Measurements from ENCODE around the gene RABL3.
"Not testable (repeated sequence)": the region's sequence is repeated elsewhere in the genome, so short reads cannot be mapped to it uniquely, and the experiment has no call there.

Gene RABL3

DNA sequence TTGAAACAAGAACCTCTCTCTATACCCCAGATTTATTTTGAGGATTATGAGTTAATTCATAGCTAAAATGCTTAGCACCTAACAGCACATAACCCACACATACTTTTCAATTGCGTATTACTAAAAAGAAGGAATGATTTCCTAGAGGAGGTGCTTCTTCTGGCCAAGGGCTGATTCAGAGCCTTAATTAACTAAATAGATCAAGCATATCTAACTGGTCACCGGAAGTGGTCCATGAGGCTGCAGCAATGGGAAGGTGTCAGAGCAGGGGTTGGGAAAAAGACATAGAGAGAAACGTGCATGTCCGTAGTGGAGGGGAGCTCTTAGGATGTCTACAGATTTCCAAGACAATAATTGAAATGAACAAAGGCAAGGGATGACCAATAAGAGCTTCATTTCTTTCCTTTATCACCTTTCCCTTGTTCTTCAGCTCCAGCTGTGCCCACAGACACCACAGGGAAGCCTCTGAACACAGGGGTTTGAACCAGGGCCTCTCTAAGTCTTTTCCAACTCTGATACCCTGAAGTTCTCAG is 60.7 kb downstream of the RABL3 start:
- DNase-seq: no peak

DNA sequence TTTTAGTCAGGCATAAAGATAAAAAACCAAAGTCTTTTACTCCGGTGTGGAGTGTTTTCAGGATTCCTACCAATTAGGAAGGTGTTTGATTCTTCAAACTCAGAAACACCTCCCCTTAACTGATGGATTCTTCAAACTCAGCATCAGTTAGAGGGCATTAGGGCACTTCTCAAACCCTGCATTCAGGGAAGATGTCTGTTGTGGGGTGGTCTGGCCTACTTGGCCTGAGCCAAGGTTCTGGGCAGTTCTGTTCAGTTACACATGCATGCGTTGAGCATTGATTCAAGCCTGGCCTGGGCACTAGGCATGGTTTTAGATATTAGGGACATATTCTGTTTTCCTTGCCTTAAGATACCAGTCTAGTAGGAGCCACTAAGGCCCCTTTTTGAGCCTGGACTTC is 61.3 kb downstream of the RABL3 start:
- DNase-seq: no peak

DNA sequence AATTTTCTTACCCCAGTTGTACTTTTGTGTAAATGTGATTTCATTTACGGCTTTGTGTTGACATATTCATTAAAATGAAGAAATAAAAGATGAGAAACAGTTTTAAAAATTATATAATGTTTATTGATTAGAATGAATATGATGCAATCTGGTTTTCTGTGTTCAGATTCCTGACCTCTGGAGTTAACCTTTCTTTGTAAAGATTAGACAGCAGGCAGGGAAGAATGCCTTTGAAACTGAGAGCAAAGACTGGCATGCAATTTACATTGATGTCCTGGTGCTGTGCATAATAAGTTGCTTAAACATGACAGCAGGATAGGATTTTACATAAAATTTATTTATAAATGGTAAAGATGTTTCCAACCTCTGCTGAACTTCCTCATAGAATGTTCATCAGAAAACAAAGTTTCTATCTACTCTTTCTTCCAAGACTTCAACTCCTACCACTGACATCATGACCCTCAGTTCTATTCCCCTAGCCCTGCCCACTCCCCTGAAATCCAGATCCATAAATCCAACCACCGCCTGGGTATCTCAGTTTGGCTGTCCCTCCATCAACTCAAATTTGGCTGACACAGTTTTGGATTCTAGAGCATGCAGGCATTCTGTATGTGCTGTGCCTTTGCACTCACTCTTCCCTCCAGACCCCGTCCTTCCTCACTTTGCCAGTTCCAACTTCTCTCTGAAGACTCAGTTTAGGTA is 62.0 kb downstream of the RABL3 start:
- DNase-seq: no peak

DNA sequence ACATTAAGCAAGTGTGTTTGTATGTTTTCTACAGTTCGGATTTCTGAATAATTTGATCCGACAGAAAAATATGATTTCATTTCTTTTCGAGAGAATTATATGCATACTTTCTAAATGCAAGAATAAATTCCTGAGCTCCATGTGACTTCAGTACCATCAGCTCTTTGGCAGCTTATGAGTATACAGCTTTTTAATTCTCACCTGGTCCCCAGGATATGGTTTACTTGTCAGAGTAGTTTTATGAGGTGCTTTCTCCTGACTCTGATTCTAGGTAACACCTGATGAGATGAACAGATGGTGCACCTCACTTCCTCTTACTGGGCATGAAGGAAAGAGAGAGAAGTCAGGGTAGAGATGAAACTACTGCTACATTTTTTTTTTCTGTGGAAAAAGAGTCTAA is 63.3 kb downstream of the RABL3 start:
- DNase-seq: no peak

- DNase-seq: no peak
Measured at GRCh38 chr3:120678331-120678947, 63.9 kb downstream of the RABL3 start.

GRCh38 chr3:120677193-120677592 is 65.1 kb downstream of the RABL3 start:
- not testable (repeated sequence) for DNase-seq

DNA sequence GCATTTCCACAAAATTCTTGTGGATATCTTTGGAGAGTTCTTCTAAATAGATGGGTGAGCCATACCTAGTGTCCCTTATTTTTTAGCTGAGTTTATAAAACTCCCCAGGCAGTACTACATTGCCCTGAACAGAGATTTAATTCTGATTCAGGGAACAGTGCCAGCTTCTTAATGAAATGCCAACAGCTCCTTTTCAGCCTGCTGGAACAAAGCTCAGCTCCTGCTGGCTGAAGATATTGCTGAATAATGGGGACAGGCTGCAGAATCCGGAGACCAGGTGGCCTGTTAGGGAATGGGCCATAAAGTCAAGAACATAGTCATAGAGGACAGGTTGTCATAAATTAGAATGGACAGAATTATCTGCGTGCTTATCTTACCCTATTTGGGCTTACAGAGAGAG is 69.2 kb downstream of the RABL3 start:
- no peak for DNase-seq

GRCh38 chr3:120670576-120670975 is 71.7 kb downstream of the RABL3 start:
- DNase-seq: no peak

DNA sequence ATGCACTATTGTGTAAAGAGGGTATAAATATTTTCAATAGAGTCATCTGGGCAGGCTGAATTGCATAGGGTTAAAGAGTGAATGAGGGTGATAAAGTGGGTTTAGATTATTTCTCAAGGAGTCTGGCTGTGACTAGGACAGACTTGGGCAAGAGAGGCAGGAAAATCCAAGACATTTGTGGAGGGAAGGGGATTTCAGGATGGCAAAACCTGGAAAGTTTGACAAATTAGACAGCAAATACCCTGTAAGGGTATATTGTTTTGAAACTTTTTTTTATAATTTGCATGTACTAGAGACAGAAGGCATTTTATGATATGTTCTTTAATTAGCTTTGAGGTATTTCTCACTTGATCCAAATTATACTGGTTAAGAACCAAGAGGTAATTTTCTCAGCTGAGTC is 77.4 kb downstream of the RABL3 start:
- DNase-seq: no peak

- no peak for DNase-seq
Measured at GRCh38 chr3:120661945-120662344, 80.4 kb downstream of the RABL3 start.

- DNase-seq: no peak
Measured at GRCh38 chr3:120661106-120661905, 81.0 kb downstream of the RABL3 start.

DNA sequence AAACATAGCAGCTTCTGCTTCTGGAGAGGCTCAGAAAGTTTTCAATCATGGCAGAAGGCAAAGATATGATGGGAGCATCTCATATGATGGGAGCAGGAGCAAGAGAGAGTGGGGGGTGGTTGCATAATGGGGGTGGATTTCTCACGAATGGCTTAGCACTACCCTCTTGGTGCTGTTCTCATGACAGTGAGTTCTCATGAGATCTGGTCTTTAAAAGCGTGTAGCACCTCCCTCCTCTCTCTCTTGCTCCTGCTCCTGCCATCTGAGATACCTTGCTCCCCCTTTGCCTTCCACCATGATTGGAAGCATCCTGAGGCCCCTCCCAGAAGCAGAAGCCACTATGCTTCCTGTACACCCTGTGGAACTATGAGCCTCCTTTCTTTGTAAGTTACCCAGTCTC is 82.5 kb downstream of the RABL3 start:
- no peak for DNase-seq

DNA sequence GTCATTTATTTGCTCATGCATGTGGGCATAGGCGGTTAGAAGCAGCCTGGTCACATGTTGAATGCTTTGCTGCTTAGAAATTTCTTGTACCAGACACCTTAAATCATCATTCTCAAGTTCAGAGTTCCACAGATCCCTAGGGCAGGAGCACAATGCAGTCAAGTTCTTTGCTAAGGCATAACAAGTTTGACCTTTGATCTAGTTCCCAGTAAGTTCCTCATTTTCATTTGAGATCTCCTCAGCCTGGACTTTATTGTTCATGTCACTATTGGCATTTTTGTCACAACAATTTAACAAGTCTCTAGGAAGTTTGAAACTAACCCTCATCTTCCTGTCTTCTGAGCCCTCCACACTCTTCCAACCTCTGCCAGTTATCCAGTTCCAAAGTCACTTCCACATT is 83.0 kb downstream of the RABL3 start:
- no peak for DNase-seq

DNA sequence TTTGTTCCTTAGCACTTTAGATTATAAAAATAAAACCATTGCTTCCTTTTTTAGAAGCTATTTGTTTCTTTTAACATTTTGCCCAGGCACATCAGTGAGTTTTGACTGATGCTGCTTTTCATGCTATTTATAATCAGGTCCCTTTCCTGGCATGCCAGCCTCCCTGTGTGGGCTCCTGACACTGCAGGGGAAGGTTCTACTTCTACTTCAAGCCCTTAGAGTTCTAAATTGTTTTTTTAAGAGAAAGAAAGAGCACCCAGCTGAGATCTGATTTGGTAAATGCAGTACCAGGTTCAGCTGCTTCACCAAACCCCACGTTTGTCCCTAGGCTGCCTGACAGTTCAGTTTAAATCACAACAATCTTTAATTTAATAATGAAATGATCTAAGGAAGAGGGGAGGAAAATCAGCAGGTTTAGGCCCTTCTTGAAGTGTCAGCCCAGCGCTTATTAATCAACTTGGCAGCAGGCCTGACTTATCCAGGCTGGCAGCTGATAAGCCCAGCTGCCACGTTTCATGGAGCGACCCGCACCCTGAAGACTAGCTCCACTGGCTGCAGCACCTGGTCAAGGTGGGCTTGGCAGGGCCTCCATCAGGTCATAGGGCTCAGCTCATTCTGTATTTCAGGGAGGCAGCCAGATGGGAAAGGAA is 89.3 kb downstream of the RABL3 start:
- DNase-seq: no peak

DNA sequence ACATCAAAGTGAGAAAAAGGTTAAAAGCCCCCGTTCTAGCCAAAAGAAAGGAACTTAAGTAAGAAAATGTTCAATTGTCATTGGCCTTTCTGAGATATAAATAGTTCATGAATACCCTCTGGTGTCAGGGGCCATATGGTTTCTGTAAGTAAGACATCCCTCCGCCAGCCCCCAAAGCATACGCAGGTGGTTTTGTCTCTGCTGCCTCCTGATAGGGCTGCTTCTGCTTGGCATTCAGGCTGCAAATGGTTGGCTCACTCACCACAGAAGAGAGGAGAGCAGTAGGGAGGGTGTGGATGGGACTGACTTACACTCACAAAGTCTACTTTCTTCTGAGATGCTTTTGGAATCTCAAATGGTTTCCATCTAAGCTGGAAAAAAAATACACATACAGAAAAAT is 90.0 kb downstream of the RABL3 start:
- DNase-seq: no peak

DNA sequence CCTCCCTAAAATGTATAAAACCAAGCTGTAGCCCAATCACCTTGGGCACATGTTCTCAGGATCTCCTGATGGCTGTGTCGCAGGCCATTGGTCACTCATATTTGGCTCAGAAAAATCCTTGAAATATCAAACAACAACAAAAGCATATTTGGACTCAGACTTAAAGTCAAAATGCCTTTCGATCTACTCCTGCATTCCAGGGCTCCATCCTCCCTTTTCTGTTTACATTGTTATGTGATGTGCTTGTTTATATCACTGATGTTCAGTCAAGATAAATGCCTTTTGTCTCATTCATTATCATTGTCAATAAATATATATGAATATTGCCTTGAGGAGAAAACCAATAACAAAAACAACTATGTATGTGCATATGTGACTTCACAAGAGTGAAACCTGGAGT is 92.0 kb downstream of the RABL3 start:
- DNase-seq: no peak

DNA sequence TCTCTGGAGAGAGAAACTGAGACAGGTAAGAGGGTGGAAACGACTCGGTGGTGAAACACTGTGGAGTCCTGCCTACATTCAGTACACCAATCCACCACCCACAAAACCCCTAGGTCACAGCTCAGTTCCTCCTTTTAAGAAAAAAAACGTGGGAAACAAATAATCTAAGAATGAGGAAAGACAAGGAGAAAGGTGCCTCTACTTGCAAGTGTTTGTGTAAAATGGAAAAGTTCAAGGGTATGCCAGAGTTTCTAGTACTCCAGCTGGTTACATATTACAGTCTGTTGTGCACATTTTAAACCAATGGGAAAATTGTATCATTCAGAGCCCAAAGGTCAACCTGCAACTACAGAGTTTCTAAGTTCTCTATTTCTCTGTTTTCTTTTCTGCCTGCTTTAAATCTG is 92.5 kb downstream of the RABL3 start:
- DNase-seq: no peak

- no peak for DNase-seq
Measured at GRCh38 chr3:120648290-120648689, 94.0 kb downstream of the RABL3 start.

GRCh38 chr3:120646771-120647432 is 95.4 kb downstream of the RABL3 start:
- no peak for DNase-seq

DNA sequence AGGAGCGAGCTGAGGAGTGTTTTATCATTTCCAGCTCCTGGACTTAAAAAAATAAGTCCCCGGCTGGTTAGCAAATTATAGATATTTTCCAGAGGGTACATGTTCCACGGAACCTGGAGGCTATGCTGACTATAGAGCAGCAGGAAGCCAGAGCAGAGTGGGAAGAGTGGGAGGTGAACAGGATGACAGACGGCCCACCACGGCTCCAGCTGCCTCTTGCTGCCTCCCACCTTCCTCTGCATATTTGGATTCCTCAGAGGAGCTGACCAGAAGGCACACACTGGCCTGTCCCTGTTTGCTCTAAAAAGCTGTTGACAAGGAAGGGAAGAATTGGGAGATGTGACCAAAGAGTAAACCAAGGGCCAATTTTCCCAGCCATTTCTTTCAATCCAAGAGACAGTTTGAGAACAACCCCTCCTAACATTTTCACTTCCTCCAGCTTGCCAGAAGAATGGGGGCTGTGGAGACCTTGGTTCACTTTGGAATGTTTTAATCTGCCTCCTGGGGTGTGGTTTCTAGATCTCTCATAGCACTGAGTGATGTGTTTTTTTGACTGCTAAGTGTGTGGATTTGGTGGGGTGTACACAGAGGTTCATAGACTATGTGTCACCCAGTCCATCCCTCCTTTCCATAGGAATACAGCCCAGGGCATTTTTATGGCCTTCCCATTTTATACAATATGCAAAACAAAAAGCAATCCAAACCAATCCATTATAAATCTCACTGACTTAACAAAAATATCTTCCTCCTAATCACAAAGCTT is 97.1 kb downstream of the RABL3 start:
- no peak for DNase-seq

DNA sequence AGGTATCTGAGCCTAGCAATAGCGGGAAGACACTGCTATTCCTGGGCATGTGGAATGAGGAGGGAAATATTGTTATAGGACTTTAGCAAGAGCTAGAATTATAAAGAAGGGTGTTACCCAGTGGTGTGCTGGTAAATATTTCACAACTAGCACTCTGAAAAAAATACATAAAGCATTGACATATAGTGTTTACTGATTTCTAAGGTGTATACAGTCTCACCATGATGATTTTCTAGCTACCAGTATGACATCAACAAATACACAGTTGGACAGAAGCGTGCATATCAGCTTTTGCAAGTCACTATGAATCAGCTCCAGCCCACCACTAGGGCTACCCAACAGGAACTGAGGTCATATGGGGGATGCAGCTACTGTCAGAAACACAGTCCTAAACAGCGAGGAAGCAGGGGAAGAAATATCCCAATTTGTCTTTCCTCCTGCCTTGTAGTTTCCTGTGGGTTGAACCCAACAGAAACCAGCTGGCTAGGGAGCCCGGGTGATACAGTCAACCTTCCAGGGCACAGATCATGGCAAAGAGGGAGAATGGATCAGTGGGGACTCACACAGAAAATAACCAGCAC is 99.9 kb downstream of the RABL3 start:
- no peak for DNase-seq
